ENCODE results near the gene TCF7L2.
"Not testable (repeated sequence)": the region's sequence is repeated elsewhere in the genome, so short reads cannot be mapped to it uniquely, and the experiment has no call there.

TCF7L2 gene

DNA sequence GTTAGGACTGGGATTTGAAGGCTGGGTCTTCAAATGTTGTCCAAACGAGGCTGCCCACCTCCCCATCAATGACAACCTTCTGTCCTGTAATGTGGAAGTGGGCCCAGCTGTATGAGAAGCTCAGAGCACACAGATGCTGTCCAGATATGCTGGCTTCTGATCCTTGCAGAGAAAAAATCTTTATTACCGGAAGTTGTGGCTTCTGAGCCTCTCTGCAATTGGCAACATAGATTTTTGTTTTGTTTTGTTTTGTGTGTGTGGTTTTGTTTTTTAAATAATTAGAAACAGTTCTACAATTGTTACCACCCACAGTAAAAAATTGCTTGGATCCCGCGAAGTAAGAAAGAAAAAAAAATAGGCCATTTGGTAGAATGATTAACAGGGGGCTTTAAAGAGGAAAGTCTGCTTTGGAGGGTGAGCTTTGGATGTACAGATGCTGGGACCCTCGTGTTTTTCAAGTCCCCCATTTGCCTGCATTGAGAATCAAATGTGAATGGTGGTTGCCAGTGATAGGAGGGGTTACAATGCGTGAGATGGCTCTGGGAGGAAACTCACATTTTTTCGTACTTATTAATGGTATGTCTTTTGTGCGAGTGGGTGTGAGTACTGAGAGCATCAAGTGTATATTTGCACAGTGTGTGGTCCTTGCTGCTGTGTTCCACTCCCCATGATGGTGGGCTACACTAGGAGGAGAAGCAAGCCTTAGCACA is 153.2 kb downstream of the TCF7L2 start:
- no peaks in the 10 kb centered on the region for H3K9me3 Mint-ChIP-seq
- H3K4me3 Mint-ChIP-seq = no peak overlapping the region
- H3K27ac Mint-ChIP-seq = no peak overlapping the region
- no peak for ATAC-seq (ENCODE audit: low read depth)
- no peaks in the 10 kb centered on the region for H3K4me1 Mint-ChIP-seq
- no peaks in the 10 kb centered on the region for H3K36me3 Mint-ChIP-seq
- no peak for DNase-seq (ENCODE audit: low spot score in 2 of 2)
- H3K27me3 Mint-ChIP-seq = peaks cover 2% of the 10 kb centered on the region

DNA sequence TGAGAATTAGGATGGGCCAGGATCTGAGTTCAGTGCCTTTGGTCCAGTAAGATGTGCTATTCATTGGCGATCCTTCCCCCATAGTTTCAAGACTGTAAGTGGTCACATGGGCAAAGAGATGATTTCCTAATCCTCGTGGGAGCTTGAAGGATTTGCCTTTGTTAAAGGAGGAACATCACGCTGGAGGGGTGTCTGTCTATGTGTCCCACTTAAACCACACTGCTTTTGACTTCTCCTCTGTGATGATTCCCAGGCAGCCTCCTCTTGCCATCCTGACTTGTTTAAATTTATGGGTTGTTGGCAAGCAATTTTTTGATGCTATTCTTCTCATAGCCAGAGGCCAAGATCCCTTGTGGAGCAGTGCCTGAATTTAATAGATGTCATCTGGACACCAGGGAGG is 154.0 kb downstream of the TCF7L2 start:
- no peak overlapping the region for H3K4me3 Mint-ChIP-seq
- no peaks in the 10 kb centered on the region for H3K9me3 Mint-ChIP-seq
- peaks cover 2% of the 10 kb centered on the region for H3K27me3 Mint-ChIP-seq
- ATAC-seq (ENCODE audit: low read depth) (no peak), DNase-seq (ENCODE audit: low spot score in 2 of 2) (no peak)
- no peak overlapping the region for H3K27ac Mint-ChIP-seq
- H3K36me3 Mint-ChIP-seq = no peaks in the 10 kb centered on the region
- no peaks in the 10 kb centered on the region for H3K4me1 Mint-ChIP-seq

DNA sequence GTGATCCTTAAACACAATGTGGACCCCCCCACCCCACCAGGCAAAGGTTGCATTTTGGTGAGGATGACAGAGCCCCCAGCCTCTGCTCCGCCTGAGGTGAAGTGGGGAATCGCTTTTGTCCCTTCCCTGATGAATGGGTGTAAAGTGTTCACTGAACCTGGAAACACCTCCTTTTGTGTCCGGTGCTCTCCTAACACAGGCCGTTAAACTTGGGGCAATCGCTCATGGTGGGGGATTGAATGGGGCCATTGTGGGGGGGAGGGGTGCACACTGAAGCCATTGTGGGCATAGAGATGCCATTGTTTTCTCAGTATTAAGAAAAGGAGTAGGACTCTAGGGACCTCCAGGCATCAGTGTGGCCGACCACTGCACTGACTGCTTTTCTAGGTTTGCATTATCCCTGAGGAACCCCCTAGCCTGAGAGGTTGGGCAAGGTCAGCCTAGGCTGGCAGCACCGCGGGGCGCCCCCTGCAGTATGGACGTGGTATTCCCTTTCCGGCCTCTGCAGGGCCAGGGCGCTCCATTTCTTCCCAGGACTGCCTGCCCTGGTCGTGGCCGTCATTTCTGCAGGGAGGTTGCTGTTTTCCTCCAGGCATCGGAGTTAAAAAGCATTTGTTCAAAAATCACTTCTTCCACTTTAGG is 158.3 kb downstream of the TCF7L2 start:
- Mint-ChIP-seq H3K9me3 (no peaks in the 10 kb centered on the region), H3K27ac (no peak overlapping the region), H3K4me1 (no peaks in the 10 kb centered on the region), H3K4me3 (no peak overlapping the region), H3K27me3 (no peaks in the 10 kb centered on the region), H3K36me3 (no peaks in the 10 kb centered on the region)
- no peak for DNase-seq (ENCODE audit: low spot score in 2 of 2)
- ATAC-seq (ENCODE audit: low read depth) = no peak

DNA sequence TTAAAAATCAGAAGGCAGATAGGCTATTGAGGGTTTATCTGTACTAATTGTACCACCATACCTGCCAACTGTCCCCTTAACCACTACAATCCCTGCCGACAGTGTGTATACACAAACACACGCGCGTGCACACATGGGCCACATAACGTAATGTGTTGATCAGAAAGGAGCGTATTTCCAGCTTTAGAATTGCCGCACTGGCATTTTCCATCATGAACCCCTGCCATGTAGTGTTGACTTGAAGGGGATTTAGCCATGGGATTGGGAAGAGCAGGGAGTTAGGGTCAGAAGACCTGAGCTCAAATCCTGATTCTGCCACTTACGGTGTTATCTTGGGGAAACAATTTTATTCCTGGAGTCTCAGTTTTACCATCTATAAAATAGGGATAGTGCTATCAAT is 158.9 kb downstream of the TCF7L2 start:
- Mint-ChIP-seq H3K9me3 (no peaks in the 10 kb centered on the region), H3K36me3 (no peaks in the 10 kb centered on the region), H3K4me1 (no peaks in the 10 kb centered on the region), H3K4me3 (no peak overlapping the region), H3K27ac (no peak overlapping the region), H3K27me3 (no peaks in the 10 kb centered on the region)
- no peak for DNase-seq (ENCODE audit: low spot score in 2 of 2)
- ATAC-seq (ENCODE audit: low read depth) = no peak

DNA sequence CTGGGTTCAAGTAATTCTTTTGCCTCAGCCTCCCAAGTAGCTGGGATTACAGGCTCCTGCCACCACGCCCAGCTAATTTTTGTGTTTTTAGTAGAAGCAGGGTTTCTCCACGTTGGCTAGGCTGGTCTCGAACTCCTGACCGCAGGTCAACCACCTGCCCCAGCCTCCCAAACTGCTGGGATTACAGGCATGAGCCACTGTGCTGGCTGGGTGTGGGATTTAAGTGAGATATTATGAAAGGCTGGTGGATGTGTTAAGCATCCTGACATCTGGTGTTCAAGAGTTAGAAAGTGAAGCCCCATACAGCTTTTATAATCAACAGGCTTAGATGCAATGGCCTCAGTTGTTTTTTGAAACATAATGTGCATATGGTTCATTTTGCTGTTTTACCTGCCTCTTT is 159.4 kb downstream of the TCF7L2 start:
- not testable (repeated sequence) for H3K27me3 Mint-ChIP-seq; H3K27ac Mint-ChIP-seq; H3K4me1 Mint-ChIP-seq; H3K9me3 Mint-ChIP-seq; ATAC-seq (ENCODE audit: low read depth); DNase-seq (ENCODE audit: low spot score in 2 of 2); H3K4me3 Mint-ChIP-seq; H3K36me3 Mint-ChIP-seq

DNA sequence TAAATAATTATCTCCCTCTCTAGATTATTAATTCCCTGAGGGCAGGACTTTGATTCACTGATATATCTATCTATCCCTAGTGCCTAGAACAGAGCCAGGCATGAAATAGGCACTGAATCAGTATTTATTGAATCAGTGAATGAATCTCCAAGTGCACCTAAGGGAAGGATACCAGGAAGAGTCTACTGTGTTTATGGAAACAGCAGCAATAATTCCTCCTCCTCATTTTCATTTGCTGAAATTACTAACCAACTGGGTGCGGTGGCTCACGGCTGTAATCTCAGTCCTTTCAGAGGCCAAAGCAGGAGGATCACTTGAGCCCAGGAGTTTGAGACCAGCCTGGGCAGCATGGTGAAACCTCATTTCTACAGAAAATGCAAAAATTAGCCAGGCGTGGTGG is 161.2 kb downstream of the TCF7L2 start:
- H3K4me1 Mint-ChIP-seq = no peaks in the 10 kb centered on the region
- H3K27ac Mint-ChIP-seq = no peak overlapping the region

DNA sequence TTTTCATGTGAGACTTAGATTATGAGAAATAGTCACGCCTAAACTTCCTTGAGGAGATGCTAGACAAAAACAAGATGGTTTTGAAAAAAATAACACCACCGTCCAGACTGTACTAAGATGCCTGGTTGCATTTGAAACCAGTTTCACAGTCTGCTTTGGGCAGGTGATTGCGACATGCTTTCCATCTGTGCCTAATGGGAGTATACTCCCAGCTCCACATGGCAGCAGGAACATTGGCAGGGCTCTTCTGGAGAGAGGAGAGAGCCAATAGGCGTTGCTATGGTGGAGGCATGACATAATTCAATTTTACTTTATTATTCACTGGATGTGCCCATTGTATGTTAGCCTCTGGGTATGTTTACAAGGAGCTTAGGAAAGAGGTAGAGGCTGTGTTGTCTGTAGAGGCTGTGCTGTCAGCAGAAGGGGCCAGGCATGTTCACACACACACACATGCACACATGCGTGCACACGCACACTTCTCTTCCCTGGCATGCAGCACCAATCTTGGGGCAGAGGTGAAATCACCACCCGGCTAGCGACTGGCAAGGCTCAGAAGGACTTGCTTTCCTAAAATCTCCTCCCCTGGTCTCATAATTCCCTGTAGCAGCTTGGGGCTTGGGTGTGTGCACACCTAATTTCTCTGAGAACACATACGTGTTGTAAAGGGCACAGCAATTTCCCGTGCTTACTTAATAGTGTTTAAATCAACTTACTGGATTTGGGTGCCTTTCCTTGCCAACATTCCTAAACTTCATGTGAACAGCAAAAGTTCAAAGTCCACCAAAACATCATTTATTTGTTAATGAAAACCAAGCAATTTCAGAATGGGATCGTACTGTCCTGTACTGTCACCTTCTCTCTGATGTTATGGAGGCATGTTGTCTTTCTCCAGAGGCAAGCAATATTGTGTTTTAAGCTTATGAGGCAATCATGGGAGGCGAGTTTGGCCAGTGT is 162.1 kb downstream of the TCF7L2 start:
- peaks cover 1% of the 10 kb centered on the region for H3K27me3 Mint-ChIP-seq
- no peaks in the 10 kb centered on the region for H3K36me3 Mint-ChIP-seq
- no peaks in the 10 kb centered on the region for H3K9me3 Mint-ChIP-seq
- H3K27ac Mint-ChIP-seq = no peak overlapping the region
- ATAC-seq (ENCODE audit: low read depth) = no peak
- H3K4me1 Mint-ChIP-seq = no peaks in the 10 kb centered on the region
- DNase-seq (ENCODE audit: low spot score in 2 of 2) = no peak
- no peak overlapping the region for H3K4me3 Mint-ChIP-seq

More for the DNA sequence above, 161.2 kb downstream of the TCF7L2 start:
- ATAC-seq (ENCODE audit: low read depth) (no peak), DNase-seq (ENCODE audit: low spot score in 2 of 2) (no peak)
- no peak overlapping the region for H3K4me3 Mint-ChIP-seq
- H3K27me3 Mint-ChIP-seq = no peaks in the 10 kb centered on the region
- no peaks in the 10 kb centered on the region for H3K36me3 Mint-ChIP-seq
- no peaks in the 10 kb centered on the region for H3K9me3 Mint-ChIP-seq

DNA sequence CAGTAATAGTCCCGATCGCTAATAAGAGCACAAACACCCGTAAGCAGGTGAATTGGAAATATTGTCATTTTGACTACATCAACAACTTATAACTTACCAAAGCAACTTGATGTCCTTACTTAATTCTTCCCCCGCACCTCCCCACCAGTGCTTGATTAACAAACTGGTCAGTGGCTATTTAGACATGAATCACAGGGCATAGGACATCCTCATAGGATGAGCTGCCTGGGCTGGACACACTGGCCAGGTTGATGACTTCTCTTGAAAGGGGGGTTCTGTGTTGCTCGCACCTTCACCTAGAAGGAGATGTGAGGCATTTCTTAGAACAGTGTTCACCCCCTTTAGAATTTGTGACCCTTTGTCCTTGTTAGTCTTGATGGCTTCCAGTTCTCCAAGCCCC is 163.2 kb downstream of the TCF7L2 start:
- Mint-ChIP-seq H3K4me3 (no peak overlapping the region), H3K27me3 (peaks cover 5% of the 10 kb centered on the region), H3K36me3 (no peaks in the 10 kb centered on the region), H3K9me3 (no peaks in the 10 kb centered on the region), H3K27ac (no peak overlapping the region), H3K4me1 (no peaks in the 10 kb centered on the region)
- ATAC-seq (ENCODE audit: low read depth) = no peak
- DNase-seq (ENCODE audit: low spot score in 2 of 2) = no peak

DNA sequence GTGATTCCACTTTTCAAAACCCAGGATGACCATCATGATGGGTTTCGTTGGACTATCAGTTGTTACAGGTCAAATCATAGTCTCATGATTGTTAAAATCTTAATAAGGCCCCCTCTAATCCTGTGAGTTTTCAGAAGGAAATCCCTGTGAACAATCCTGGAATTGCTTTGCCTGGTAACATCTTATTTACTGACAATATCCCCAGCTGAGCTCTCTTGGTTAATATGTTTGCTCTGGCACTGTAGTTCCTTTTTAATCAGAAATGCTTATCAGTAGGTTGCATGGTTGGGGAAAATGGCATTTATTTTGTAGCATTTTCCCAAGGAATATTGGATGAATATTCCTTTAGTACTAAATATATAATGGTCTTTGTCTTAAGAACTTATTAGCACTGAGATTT is 163.9 kb downstream of the TCF7L2 start:
- ATAC-seq (ENCODE audit: low read depth) = no peak
- no peak for DNase-seq (ENCODE audit: low spot score in 2 of 2)
- H3K4me3 Mint-ChIP-seq = no peak overlapping the region
- no peaks in the 10 kb centered on the region for H3K36me3 Mint-ChIP-seq
- no peak overlapping the region for H3K27ac Mint-ChIP-seq
- H3K4me1 Mint-ChIP-seq = no peaks in the 10 kb centered on the region
- no peaks in the 10 kb centered on the region for H3K9me3 Mint-ChIP-seq
- H3K27me3 Mint-ChIP-seq = peaks cover 5% of the 10 kb centered on the region

DNA sequence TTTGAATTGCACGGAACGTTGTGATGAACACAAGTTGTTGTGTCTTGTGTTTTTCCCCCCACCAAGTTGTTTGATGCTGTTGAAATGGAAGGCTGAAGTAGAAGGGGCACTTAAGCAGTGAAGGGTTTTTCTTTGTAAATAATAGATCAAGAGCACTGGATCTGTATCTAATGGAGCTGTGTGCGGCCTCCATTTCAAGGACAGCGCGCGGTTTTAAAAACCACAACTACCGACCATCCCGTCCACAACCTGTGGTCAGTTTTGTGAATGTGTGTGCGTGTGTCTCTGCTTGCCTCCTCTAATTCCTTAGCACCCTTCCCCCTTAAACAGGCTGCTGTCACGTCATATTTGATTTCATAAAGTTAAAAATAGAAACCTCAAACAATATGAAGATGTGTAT is 165.5 kb downstream of the TCF7L2 start:
- Mint-ChIP-seq H3K4me1 (no peaks in the 10 kb centered on the region), H3K27ac (no peak overlapping the region), H3K27me3 (peaks cover 5% of the 10 kb centered on the region), H3K4me3 (no peak overlapping the region), H3K36me3 (no peaks in the 10 kb centered on the region), H3K9me3 (no peaks in the 10 kb centered on the region)
- no peak for DNase-seq (ENCODE audit: low spot score in 2 of 2)
- ATAC-seq (ENCODE audit: low read depth) = no peak

DNA sequence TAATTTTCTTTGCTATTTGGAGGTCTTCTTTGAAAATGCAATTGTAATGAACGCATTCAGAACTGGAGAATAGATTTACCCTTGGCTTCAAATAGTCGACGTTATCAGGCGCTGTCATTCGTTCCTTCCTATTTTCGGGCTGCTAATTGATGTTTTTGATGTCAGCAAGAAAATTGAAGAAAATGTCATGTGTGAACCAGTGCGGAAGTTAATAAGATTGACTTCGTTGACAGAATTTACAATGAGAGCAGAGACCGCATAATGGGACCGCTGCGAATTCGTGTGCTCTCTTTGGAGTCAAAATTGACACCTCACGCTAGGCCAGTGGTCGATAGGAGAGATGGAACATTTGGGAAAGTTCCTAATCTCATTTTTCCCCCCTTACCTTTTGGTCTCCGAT is 168.8 kb downstream of the TCF7L2 start:
- DNase-seq (ENCODE audit: low spot score in 2 of 2) = no peak
- Mint-ChIP-seq H3K27ac (no peak overlapping the region), H3K36me3 (no peaks in the 10 kb centered on the region), H3K4me1 (no peaks in the 10 kb centered on the region), H3K9me3 (peaks cover 1% of the 10 kb centered on the region), H3K4me3 (no peak overlapping the region), H3K27me3 (peaks cover 11% of the 10 kb centered on the region)
- ATAC-seq (ENCODE audit: low read depth) = no peak

DNA sequence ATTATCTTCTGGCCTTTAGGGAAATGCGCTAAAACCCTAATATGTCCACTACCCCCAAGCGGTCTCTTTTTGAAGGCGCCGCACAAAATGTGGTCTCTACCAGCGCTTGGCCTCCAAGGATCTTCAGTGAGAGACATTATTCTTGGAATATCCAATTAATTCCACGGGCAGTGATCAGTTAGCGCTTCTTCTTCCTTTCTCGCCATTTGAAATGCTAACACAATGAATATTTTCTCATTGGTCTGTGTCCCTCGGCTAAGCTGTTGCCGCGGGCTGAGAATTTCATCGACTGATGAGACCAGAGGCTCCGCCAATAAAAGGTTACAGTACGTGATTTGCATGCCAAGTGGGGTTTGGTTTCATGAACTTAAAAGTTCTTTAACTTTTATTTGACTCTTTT is 169.8 kb downstream of the TCF7L2 start:
- Mint-ChIP-seq H3K27me3 (peaks cover 12% of the 10 kb centered on the region), H3K27ac (no peak overlapping the region), H3K9me3 (peaks cover 1% of the 10 kb centered on the region), H3K4me3 (no peak overlapping the region), H3K4me1 (no peaks in the 10 kb centered on the region), H3K36me3 (no peaks in the 10 kb centered on the region)
- ATAC-seq (ENCODE audit: low read depth) (no peak), DNase-seq (ENCODE audit: low spot score in 2 of 2) (no peak)

DNA sequence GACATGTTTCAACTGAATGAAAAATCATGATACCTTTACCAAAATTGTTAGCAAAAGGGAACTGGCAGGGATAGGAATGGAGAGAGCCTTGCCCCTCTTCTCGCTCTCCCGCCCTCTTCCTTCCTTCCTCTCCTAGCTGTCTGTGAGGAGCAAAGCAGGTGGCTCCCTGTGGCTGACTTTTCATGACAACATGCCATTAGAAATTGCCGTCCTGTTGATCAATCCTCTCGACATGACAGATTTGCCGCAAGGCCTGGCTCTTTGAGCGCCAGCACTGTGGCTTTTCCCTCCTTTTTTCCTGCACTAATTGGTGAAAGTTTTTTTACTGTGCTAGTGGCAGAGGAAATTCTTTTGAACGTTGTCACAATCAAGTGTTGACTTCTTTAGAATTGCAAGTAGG is 171.1 kb downstream of the TCF7L2 start:
- peaks cover 14% of the 10 kb centered on the region for H3K27me3 Mint-ChIP-seq
- H3K4me3 Mint-ChIP-seq = no peak overlapping the region
- no peaks in the 10 kb centered on the region for H3K36me3 Mint-ChIP-seq
- peaks cover 1% of the 10 kb centered on the region for H3K9me3 Mint-ChIP-seq
- H3K4me1 Mint-ChIP-seq = no peaks in the 10 kb centered on the region
- no peak overlapping the region for H3K27ac Mint-ChIP-seq
- DNase-seq (ENCODE audit: low spot score in 2 of 2) (no peak), ATAC-seq (ENCODE audit: low read depth) (no peak)

DNA sequence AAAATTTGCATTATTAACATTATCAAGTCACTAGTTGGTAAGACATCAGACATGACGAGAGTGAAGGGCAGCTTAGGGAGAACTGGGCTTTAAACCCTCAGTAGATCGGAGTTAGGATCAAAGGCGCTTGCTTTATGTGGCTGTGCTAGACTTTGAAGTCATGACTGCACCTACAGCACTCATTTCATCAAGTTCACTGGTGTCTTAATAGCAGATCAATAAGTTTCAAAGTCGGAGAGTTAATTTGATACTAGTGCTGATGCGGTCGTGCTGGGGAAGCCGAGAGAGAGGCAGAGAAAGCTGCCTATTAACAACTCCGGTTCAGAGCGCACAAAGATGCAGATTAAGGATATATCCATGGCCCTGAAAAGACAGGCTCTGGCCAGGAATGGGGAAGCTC is 172.9 kb downstream of the TCF7L2 start:
- Mint-ChIP-seq H3K9me3 (peaks cover 1% of the 10 kb centered on the region), H3K4me3 (no peak overlapping the region), H3K27ac (no peak overlapping the region), H3K4me1 (no peaks in the 10 kb centered on the region), H3K27me3 (peaks cover 17% of the 10 kb centered on the region), H3K36me3 (no peaks in the 10 kb centered on the region)
- DNase-seq (ENCODE audit: low spot score in 2 of 2) (no peak), ATAC-seq (ENCODE audit: low read depth) (no peak)
